HG03469 (cell line): ENCODE data around the gene TRIM29.

Experiments used
- ATAC-seq: cut with Tn5 transposase; IDR thresholded peaks from one replicate; pipeline ENCODE4 v1.9.1; 2021; ENCODE audit warnings: mild to moderate bottlenecking, moderate library complexity, moderate number of reproducible peaks; ENCODE audit not compliant: unreplicated experiment

Gene TRIM29

DNA sequence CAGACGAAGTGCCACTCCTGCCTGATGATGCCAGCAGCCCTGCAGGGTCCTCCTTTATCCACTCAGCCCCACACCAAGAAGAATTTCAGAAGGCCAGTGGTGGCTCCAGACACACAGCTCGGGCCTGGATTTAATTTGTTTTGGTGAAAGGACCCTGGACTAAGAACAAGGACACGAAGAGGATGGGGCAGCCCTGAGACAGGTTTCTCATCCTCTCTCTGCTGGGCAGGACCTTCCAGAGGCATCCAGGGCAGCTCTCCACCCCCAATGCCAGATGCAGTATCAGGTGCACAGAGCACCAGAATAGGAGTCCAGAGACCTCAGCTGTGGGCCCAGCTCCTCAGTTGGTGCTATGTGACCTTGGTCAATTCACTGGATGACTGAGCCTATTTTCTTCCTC is 72.0 kb downstream of the TRIM29 start:
- no peak for ATAC-seq

GRCh38 chr11:120065176-120065575 is 72.7 kb downstream of the TRIM29 start:
- ATAC-seq = no peak

DNA sequence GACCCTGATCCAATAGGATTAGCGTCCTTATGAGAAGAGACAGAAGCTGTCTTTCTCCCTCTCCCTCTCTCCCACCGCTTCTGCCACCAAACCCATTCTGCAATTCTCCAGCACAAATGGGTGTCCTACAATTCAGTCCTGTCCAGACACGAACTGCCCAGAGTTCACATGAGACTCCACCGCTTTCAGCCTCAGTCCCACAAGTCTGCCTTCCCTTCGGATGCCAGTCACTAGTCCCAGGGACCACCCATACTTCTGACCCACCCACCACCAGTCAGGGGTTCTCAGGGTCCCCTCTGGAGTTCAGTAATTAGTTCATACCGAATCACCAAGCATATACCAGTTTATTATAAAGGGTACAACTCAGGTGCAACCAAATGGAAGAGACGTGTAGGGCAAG is 73.6 kb downstream of the TRIM29 start:
- ATAC-seq = no peak

GRCh38 chr11:120063686-120064340 is 74.1 kb downstream of the TRIM29 start:
- ATAC-seq = no peak

DNA sequence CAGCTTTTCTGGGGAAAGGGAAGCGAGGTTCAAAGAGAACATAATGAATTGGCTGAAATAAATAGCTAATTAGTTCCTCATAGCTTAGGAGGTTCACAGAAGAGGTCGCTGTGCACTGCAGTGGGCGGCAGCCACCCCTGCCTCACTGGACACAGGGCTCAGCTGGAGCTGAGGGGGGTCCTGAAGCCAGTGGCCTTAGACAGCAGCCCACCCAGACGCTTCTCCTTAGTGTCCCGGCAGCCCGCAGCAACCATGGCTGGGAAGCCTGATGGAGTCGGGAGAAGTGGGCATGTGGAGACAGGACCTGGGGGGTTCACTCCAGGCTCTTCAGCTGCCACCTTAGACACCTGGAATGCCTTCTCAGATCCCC is 75.4 kb downstream of the TRIM29 start:
- ATAC-seq = no peak

DNA sequence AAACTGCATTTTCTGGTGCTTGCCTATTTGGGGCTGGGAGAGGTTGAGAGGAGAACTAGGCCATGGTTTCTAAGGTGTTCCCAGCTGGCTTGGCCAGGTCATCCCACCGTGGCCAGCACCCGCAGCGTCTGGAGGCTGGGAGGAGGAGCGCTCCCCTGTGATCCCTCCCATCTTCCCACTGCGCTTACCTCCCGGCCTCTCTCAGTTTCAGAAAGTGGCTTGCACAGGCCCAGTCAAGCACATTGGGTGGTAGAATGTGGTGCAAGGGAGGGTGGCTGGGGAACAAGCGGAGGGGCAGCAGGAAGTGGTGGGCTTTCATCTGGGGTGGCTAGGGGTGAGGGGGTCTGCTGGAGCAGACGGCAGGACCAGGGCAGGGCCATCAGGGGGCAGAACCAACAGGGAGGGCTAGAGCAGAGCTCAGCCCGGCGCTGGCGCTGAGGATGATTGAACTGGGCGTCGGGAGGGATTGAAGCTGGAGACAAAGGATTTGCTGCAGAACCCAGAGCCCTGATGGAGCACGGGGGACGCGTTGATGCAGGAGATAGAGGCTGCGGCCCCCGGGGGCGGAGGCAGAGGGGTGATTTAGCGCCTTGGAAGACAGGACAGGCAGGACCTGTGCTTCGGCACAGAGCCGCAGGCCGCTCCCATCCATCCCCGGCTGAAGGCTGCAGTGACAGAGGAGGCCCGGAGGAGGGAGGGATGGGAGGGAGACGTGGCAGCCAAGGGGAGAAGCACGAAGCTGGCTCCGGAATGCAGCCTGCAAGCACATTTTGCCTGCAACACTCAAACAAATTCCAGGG is 76.0 kb downstream of the TRIM29 start:
- ATAC-seq = no peak
